HG02852 (cell line): ENCODE data around the gene CD160.
"Not testable (repeated sequence)": the region's sequence is repeated elsewhere in the genome, so short reads cannot be mapped to it uniquely, and the experiment has no call there.

Source experiments
- ATAC-seq: cut with Tn5 transposase; IDR thresholded peaks from one replicate; pipeline ENCODE4 v1.9.1; 2021; ENCODE audit warnings: mild to moderate bottlenecking, moderate library complexity; ENCODE audit not compliant: unreplicated experiment

Gene CD160

DNA sequence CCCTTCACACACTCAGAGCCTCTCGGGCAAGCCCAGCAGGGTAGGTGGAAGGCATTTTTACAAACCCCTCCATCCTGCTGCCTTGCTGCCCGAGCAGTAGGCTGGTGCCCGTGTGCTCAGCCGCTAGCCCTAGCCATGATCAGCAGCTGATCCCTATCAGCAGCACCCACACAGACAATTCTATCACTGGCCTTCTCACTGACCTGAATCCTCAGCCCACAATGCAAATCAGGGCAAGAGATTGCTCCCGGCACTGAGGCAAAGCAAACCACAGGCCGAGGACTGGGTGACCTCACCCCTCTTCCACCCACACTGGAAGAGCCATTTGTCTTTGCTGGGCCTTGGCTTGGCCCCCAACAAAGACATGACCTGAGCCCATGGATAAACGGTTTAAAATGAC lies 11.2 kb upstream of the CD160 start:
- peak; percentile 66 for ATAC-seq

DNA sequence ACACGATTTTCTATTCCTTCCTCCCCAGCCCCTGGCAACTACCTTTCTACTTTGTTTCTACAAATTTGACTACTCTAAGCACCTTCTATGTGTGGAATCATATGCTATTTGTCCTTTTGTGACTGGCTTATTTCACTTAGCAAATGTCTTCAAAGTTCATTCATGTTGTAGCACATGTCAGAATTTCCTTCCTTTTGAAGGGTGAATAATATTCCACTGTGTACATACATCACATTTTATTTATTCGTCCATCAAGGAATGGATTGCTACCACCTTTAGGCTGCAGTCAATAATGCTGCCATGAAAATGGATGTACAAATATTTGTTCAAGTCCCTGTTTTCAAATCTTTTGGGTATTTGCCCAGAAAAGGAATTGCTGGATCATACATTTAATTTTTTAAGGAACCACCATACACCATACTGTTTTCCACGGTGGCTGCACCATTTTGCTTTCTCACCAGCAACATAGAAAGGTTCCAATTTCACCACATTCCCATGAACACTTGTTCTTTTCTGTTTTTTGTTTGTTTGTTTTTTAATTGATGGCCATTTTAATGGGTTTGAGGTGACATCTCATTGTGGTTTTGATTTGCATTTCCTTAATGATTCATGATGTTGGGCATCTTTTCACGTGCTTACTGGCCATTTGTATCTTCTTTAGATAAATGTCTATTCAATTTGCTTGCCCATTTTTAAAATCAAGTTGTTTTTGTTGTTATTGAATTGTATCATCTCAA lies 8.8 kb upstream of the CD160 start:
- ATAC-seq: no peak

DNA sequence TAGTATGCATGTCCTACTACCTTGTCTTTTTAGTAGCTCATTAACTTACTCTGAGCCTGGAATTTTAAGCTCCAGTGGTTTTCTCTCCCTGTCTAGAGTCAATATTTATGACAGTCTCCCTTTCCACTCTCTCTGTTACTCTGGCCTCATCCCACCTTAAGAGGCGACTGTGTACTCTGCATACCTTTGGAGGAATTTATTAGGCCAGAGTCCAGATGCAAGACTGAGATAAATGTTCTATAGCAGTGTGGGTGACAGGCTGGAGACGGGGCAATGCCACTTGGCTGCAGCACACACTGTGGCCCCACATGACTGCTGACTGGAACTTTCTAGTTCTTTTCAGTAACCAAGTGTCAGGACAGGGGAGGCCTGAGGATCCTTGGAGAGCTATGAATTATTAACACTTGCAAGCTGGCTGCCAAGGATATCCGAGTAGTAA lies 8.1 kb upstream of the CD160 start:
- no peak for ATAC-seq

DNA sequence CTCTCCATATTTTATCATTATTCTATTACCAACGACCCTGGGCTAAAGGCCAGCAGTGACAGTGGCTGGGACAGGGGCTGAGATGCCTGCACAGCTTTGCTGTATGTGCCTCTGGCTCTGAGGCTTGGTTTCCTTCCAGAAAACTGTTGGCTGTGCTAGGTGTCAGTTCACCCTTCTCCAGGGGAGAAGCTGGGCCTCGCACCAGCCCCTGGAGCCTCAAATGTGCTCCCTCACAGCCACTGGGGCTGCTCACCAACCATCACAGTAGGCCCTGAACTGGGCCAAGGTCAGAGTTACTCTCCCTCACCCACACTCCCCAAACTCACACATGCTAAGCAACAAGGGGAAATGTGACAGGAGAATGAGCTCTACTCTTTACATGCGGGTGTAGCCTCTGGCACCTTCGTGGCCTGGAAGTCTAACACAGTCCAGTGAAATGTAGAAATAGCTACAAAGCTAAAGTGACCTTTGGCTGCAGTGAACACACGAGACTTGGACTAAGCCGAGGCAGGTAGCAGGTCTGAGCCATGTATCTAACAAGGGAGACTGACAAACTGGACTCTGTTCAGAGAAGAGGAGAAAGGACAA lies 4.7 kb upstream of the CD160 start:
- no peak for ATAC-seq

DNA sequence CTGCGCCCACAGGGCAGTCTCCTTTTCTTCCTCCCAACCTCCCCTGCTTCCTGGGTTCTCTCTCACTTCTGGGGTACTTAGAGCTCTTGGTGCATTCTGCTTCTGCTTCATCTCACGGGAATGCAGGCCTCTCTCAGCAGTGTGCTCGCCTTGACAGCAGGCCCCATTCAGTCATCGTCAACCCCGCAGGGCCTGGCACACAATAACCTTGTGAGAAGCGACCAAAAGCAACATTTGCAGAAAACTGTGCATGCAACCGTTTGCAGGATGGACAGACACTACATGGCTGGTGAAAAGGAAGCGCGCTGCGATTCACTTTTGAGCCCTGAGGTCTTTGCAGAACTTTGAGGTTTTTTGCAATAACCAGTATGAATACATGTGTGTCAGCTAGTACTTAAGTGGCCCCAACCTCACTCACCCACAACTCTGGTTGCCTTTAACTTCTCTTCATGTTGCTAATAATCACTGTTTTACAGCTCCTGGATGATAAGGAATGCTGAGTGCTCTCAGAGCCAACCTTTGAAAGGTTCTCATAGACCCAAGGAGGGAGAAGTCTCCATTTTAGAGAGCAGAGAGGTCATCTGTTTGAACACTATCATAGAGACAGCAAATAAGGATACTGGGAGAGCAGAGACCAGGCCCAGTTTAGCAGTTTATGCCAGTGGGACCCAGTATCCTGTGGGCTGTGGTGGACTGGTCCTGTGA lies 2.5 kb upstream of the CD160 start:
- no peak for ATAC-seq

DNA sequence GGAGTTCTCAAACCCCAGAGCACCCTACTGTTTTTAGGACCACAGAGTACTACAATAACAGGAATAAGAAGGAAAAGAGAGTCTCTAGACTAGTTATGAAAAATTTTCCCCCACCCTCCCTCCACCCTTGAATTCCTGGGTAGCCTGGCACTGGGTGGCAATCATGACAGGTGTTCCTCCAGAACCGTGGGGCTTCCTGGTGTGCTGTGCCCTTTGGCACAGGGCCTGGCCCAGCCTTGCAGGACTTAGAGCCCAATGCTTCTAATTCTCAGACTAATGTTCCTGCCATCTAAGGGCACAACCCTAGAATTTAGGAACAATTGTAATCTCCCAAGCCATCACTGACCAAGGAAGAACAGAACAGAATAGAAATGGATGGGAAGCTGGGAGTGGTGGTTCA lies 1.5 kb upstream of the CD160 start:
- ATAC-seq: no peak

DNA sequence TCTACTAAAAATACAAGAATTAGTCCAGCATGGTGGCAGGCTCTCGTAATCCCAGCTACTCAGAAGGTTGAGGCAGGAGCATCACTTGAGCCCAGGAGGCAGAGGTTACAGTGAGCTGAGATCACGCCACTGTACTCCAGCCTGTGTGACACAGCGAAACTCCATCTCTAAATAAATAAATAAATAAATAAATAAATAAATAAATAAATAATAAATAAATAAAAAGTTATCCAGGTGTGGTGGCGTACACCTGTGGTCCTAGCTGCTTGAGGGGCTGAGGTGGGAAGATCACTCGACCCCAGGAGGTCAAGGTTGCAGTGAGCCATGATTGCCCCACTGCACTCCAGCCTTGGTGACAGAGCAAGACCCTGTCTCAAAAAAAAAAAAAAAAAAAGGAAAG lies 834 bp upstream of the CD160 start:
- not testable (repeated sequence) for ATAC-seq

DNA sequence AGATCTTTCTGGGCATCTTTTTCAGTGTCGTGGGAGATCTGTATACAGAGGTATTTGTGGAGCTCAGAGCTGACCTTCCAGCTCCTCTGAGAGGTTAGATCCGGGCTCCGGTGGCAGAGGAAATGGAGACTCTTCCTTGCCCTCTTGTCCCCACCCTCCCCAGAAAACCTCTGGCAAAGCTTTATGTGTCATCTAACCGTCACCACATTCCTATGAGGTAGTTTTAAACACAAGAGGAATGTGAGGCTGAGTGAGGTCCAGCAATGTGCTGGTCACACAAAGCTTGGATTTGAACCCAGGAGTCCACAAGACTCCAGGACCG lies 1.2 kb downstream of the CD160 start:
- no peak for ATAC-seq

DNA sequence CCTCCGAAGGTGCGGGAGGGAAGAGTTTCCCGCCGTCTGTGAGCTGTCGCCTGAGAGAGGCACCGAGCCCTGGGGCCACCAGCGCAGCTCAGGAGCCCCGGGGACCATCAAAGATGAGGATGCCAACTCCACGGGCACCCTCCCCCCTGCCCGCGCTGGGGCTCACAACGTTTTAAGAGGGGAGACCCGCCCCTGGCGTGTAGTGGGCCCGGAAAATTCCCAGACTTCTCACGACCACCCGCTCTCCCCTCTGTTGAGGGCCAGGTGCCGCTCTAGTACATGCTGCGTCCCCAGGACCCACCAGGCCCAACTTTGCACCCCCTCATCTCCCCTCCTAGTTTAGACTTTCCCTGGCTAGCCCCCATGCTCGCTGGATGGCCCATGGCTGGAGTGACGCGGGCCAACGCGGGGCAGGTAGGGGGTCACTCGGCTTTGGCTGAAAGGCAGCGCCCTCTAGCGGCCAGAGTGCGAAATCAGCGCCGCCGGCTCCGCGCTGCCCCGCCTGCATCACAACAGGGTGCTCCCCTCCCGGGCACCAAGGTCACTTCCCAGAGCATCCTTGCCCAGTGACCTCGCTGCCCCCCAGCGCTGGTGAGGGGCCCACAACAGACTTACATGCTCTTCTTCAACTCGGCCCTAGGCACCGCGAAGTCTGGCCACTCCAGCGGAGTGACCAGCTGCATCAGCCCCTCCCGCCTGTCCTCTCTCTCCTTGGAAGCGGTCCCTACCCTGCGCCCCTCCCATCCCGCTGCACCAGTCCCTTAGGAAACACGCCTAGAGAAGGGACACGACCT lies 1.8 kb downstream of the CD160 start:
- ATAC-seq: peak; percentile 66

DNA sequence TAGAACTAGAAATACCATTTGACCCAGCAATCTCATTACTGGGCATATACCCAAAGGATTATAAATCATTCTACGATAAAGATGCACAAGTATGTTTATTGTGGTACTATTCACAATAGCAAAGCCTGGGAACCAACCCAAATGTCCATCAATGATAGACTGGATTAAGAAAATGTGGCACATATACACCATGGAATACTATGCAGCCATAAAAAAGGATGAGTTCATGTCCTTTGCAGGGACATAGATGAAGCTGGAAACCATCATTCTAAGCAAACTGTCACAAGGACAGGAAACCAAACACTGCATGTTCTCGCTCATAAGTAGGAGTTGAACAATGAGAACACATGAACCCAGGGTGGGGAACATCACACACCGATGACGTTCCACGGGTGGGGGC lies 6.9 kb downstream of the CD160 start:
- ATAC-seq: not testable (repeated sequence)

DNA sequence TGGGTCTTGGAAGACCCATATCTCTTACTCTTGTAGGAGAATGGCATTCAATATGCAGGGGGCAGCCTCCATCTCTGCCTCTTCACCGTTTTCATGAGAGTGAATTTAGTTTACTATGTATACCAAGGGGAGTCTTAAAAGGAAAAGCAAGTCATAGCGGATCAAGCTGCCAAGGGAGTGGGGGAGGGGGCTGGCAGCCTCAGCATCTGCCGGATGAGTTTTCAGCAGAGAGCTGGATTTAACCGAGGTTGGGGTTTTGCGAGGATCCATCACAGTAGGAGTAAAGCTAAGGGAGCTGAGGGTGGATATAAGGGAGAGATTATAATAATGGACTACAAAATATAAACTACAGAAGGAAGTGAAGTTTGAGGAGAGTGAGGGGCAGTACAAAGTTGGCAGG lies 9.9 kb downstream of the CD160 start:
- no peak for ATAC-seq

DNA sequence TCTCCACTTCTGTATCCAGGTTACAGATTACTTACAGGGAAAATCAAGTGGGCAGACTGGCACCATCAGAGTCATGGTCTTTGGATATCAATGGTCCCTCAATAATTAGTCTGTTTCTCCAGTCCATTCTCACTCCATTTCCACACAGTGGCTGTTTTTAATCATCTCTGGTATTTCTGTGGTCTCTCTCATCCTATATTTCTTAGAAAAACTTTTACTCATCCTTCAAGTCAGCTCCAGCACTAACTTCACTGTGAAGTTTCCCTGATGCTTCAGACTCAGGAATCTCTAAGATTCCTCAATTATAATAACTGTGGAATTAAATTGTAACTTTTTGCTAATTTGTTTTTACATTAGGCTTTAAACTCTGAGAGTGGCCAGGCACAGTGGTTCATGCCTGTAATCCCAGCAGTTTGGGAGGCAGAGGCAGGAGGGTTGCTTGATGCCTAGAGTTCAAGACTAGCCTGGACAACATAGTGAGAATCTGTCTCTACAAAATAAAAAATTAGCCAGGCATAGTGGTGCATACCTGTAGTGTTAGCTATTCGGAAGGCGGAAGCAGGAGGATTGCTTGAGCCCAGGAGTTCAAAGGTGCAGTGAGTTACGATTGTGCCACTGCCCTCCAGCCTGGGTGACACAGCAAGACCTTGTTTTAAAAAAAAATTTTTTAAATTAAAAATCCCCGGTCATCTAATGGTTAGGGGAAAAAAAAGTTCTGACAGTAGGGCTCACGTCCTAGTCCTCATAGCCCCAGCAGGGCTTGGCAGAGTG lies 10.6 kb downstream of the CD160 start:
- no peak for ATAC-seq

DNA sequence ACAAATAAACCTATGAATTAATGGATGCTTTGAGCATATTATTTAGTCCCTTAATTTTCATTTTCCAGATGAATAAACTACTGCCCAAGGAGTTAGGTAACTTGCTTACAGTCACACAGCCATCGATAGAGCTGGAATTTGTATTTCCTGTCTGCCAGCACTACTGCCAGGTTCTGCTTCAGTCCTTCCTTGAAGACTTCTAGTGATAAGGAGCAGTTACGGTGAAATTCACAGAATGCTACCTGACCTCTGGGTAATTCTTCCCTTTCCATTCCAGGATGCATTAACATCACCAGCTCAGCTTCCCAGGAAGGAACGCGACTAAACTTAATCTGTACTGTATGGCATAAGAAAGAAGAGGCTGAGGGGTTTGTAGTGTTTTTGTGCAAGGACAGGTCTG lies 11.2 kb downstream of the CD160 start:
- no peak for ATAC-seq

DNA sequence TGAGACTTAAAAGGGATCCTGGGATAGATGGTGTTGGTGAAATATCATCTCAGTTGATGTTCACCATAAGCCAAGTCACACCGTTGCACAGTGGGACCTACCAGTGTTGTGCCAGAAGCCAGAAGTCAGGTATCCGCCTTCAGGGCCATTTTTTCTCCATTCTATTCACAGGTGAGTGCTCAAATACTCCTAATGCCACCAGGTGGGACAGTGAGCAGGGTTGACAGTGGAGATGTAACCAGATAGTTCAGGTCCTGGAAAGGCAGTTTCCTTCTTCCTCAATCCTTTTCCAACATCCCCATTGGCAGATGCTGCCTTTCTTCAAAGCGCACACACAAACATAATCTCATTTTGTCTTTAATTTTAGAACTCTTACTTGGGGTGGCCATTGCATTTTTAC lies 11.6 kb downstream of the CD160 start:
- ATAC-seq: no peak

DNA sequence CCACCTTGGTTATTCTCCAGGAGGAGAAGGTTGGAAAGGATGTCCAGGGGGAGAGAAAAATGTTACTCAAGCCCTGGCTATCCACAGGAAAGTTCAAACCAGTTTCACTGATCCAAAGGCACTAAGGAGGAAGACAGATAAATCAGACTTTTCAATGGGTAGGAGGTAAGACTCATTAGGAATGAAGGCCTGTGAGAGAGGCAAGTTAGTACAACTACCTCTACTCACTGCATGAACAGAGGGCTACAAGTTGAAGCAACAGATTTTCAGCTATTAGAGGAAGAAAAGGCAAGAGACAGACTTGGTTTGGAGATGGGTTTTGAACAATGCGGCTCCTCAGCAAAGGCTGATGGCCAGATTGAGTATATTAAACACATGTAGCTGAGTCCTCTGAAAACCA lies 16.9 kb downstream of the CD160 start:
- ATAC-seq: no peak

DNA sequence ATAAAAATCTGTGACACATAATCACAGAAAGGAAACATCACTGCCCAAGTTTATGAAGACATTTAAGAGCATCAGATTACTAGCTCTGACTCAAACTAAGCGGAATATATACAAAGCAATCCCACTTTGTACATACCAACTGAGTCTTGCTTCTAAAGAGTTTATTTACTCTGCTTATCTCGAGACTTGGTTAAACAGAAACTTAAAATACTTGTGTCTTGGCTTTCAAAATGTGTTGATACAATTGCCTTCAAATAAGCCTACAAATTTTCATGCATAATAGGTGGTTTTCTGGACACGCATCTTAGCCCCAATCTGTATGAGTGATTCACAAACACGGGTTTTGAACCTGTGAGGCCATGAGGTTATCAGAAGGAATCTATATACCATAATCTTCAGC lies 21.0 kb downstream of the CD160 start:
- no peak for ATAC-seq

DNA sequence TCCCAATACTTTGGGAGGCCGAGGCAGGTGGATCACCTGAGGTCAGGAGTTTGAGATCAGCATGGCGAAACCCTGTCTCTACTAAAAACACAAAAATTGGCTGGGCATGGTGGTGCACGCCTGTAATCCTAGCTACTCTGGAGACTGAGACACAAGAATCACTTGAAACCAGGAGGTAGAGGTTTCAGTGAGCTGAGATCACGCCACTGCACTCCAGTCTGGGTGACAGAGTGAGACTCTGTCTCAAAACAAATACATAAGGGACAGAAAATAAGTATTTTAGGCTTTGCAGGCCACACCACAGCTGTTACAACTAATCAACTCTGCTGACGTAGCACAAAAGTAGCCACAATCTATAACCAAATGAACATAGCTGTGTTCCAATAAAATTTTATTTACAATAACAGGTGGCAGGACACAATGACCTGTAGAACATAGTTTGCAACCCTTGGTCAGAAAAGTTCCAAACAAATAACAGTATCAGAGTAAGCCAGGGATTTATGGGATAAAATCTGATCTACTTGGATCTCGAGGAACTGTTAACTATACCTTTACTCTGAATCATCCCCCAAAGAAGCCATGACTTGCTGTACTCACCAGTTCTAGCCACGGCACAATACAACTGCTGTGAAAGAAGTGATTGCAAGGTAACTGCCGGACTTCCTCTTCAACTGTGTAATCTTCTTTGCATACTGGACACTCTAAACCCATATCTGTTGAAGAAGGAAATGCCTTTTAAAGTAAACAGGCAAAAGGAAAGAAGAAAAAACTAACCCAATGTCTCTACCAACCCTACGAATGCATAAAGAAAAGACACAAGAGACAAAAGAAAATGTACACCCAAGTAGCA lies 28.3 kb downstream of the CD160 start:
- no peak for ATAC-seq

DNA sequence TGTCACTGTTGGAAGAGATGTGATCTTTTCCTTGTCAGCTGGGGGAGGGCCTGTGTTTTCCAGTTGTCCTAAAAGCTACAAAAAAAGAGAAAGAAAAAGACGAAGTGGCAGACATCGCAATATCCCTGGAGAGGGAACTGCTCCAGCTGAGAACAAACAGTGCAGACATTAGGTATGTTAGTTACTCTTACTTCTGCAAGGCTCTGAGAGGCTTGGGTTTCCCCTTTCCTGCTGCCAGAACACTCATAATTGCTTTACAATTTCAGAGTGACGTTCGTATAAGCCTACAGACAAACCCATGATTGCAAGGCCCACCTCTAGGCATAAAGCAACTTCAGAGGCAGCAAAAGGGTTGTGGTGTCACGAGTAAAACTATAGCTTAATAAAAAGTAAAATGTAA lies 31.1 kb downstream of the CD160 start:
- ATAC-seq: no peak

DNA sequence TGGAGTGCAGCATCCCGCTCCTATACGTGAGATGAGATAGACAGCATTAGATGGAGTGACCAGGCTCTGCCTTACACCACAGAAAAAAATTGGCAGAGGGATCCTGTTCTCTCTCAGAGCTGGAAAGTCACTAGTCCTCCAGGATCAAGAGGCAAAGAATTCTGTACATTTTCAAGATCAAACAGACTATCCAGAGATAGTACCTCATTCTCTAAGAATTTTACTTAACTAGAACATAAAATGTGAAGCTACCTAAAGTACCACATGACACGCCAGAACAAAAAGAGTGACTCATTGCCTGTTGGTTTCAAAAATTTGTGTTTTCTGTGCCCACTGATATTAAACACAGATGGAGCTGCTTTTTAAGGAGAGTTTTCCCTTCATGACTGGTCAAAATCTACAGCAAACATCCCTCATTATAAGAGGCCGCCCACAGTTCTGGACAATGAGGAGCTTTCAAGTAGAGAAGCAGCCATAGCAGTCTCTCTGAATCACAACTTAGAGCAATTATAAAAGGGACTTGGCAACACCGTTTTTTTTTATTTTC lies 32.3 kb downstream of the CD160 start:
- no peak for ATAC-seq

DNA sequence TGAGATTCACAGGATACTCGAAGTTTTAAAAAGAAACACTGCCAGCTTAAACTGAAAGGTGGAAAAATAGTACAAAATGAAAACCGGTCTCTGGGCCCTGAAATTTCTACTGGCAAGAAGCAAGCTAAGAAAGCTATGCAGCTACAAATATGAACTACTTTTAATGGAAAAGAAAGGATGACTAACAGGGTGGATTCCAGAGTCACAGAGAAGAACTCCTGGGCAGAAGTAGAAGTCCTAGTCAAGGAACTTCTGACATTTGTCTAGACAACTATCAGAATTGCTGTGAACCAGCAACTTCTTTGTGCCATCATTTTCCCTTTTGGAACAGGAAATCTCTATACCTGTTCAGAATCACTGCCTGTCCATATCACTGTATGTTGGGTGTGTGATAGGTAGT lies 38.1 kb downstream of the CD160 start:
- ATAC-seq: no peak
